Smooth muscle cell (in vitro differentiated cells): ENCODE measurements around the gene TBX15. TPM values are rescaled to one million over a fixed set of nuclear protein-coding genes. Genes with fewer than 3 reads are reported as not detected.

Experiments used
- DNase-seq: peaks from one replicate; lab custom pipeline; 2025; ENCODE audit not compliant: unreplicated experiment; lab: John Stamatoyannopoulos, UW
- H2AFZ ChIP-seq: fragments of 200-600 bp; sonication (generic); 2 replicates; pipeline ENCODE4 v1.6.0; 2016; ENCODE audit warnings: antibody characterized with exemption, low read depth, mild to moderate bottlenecking
- H3F3A ChIP-seq: fragments of 200-600 bp; sonication (generic); 2 replicates; pipeline ENCODE4 v1.6.0; 2017; ENCODE audit warnings: antibody characterized with exemption, low read depth
- H3K27ac ChIP-seq: fragments of 200-600 bp; sonication (generic); 2 replicates; pipeline ENCODE4 v1.5.1; 2016; ENCODE audit warnings: low read depth, mild to moderate bottlenecking
- H3K27me3 ChIP-seq: fragments of 200-600 bp; sonication (generic); 2 replicates; pipeline ENCODE4 v1.6.1; 2016; ENCODE audit warnings: low read depth, mild to moderate bottlenecking
- H3K36me3 ChIP-seq: fragments of 200-600 bp; sonication (generic); 2 replicates; pipeline ENCODE4 v1.5.1; 2016; ENCODE audit warnings: low read depth
- H3K4me1 ChIP-seq: fragments of 200-600 bp; sonication (generic); 2 replicates; pipeline ENCODE4 v1.5.1; 2016; ENCODE audit warnings: low read depth
- H3K4me2 ChIP-seq: fragments of 200-600 bp; sonication (generic); 2 replicates; pipeline ENCODE4 v1.6.0; 2016; ENCODE audit warnings: mild to moderate bottlenecking
- H3K4me3 ChIP-seq: fragments of 200-600 bp; sonication (generic); 2 replicates; pipeline ENCODE4 v1.5.1; 2016; ENCODE audit warnings: mild to moderate bottlenecking
- H3K79me2 ChIP-seq: fragments of 200-600 bp; sonication (generic); 2 replicates; pipeline ENCODE4 v1.6.0; 2016; ENCODE audit warnings: low read depth, mild to moderate bottlenecking
- H3K9ac ChIP-seq: fragments of 200-600 bp; sonication (generic); 2 replicates; pipeline ENCODE4 v1.6.0; 2016; ENCODE audit warnings: low read depth
- H3K9me3 ChIP-seq: fragments of 200-600 bp; sonication (generic); replicated peaks from 2 replicates; pipeline ENCODE4 v1.5.1; 2016; ENCODE audit warnings: low read depth
- H4K20me1 ChIP-seq: fragments of 200-600 bp; sonication (generic); 2 replicates; pipeline ENCODE4 v1.6.0; 2016; ENCODE audit warnings: low read depth
- WGBS: methylation state at CpG from one replicate; pipeline ENCODE4 v1.1.7; 2016; ENCODE audit warnings: low lambda C conversion rate; 5-methylcytosine and 5-hydroxymethylcytosine counted together
- polyA plus RNA-seq: library from polyadenylated mRNA; unstranded; fragments of >200 nt; fragmentation: Nextera tagmentation; extraction: Ambion mirVana; gene quantifications from 2 replicates; pipeline ENCODE4 v1.2.1, GENCODE V29; 2016
- total RNA-seq: library from RNA; depleted of rRNA; stranded (reverse); fragments of >200 nt; gene quantifications from 2 replicates; pipeline ENCODE4 v1.2.3, GENCODE V29; 2014
- TF ChIP-seq, protein P1 (sequence below): fragments of 200-600 bp; sonication (generic); IDR thresholded peaks from 2 replicates; pipeline ENCODE4 v1.5.1; 2017; ENCODE audit warnings: borderline replicate concordance, mild to moderate bottlenecking, antibody characterized with exemption; ENCODE audit not compliant: insufficient read depth, poor library complexity, severe bottlenecking

Gene TBX15
- total and polyA plus RNA-seq, 2 experiments from 2014 or later: 2.7 to 3.5 TPM

DNA sequence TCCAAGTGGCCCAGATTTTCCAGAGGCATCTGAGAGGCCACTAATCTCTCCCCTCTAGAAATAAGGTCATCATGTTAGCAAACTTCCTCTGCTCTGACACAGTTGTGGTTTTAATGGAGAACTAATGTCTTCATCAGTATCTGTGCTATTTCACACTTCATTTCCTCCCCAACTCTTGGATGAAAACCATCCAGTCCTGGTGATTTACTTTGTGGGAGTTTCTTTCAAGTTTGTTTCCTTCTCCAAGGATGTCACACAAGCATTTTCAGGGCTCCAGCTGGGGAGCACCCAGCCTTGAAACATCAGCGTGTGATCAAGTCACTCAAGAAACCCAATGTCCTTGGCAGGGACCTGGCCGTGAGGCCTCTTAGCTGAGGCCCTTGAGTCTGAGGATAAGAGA lies 38.8 kb downstream of the TBX15 start:
- no peaks in the 10 kb centered on the region for H3K27me3 ChIP-seq
- H3K4me3 ChIP-seq: no peak overlapping the region
- DNase-seq: no peak
- no peaks in the 10 kb centered on the region for H3K36me3 ChIP-seq
- no peaks in the 10 kb centered on the region for H3K9me3 ChIP-seq
- H3K27ac ChIP-seq: no peak overlapping the region
- H2AFZ ChIP-seq: no peak overlapping the region
- no peak overlapping the region for H3K9ac ChIP-seq
- H4K20me1 ChIP-seq: no peaks in the 10 kb centered on the region
- WGBS: 92% methylated on average over 2 of the region's 2 CpGs
- H3K4me2 ChIP-seq: no peak overlapping the region
- peaks cover 8% of the 10 kb centered on the region for H3K4me1 ChIP-seq
- no peaks in the 10 kb centered on the region for H3K79me2 ChIP-seq
- no peaks in the 10 kb centered on the region for H3F3A ChIP-seq
- TF ChIP-seq, protein P1, sequence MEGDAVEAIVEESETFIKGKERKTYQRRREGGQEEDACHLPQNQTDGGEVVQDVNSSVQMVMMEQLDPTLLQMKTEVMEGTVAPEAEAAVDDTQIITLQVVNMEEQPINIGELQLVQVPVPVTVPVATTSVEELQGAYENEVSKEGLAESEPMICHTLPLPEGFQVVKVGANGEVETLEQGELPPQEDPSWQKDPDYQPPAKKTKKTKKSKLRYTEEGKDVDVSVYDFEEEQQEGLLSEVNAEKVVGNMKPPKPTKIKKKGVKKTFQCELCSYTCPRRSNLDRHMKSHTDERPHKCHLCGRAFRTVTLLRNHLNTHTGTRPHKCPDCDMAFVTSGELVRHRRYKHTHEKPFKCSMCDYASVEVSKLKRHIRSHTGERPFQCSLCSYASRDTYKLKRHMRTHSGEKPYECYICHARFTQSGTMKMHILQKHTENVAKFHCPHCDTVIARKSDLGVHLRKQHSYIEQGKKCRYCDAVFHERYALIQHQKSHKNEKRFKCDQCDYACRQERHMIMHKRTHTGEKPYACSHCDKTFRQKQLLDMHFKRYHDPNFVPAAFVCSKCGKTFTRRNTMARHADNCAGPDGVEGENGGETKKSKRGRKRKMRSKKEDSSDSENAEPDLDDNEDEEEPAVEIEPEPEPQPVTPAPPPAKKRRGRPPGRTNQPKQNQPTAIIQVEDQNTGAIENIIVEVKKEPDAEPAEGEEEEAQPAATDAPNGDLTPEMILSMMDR: no peak

DNA sequence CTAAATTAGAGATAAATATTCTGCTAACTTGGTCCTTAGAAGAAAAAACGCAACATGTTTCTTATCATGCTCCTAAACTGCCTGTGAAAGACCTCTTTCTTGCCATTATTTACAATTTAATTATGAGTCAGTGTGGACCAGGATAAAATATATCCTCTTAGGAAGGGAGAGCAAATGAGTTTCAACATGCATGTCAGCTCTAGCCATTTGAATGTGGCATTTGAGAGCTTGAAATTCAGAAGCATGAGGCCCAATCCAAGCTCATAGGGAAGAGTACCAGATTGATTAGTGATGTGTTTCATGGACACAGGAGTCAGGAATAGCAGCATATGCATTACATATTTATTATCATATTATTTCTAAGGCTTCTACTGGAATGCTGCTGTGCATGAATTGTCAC lies 39.3 kb downstream of the TBX15 start:
- no peaks in the 10 kb centered on the region for H4K20me1 ChIP-seq
- H3K4me2 ChIP-seq: no peak overlapping the region
- DNase-seq: no peak

DNA sequence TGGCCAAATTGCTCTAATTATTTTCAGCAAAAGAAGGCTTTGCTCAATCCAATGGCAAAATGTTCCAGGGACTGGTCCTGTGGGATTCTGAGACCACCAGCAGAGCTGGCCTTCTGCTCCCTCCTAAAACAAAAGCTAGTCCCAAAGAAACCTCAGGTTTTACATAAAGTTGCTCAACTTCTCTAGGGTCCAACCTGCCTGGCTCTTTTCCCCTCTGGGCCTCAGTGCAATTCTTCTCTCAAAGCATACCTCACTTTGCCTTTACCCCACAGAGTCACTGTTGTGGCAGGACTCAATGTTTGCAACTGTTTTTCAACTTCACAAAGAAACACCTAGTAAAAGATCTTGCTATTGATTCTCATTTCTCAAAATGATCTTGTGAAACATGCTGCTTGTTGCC lies 39.8 kb downstream of the TBX15 start:
- Histone ChIP-seq H3K4me2 (no peak overlapping the region), H3K27me3 (peaks cover 3% of the 10 kb centered on the region), H2AFZ (no peak overlapping the region), H3K4me3 (no peak overlapping the region), H3K27ac (no peak overlapping the region), H3K36me3 (no peaks in the 10 kb centered on the region), H3K79me2 (no peaks in the 10 kb centered on the region), H3K9ac (no peak overlapping the region), H3K9me3 (no peaks in the 10 kb centered on the region), H3F3A (no peaks in the 10 kb centered on the region), H3K4me1 (peaks cover 8% of the 10 kb centered on the region), H4K20me1 (no peaks in the 10 kb centered on the region)
- TF ChIP-seq, protein P1: no peak
- no peak for DNase-seq

More for the DNA sequence above, 39.3 kb downstream of the TBX15 start:
- Histone ChIP-seq H3F3A (no peaks in the 10 kb centered on the region), H3K36me3 (no peaks in the 10 kb centered on the region), H3K4me3 (no peak overlapping the region), H3K4me1 (peaks cover 8% of the 10 kb centered on the region), H3K9me3 (no peaks in the 10 kb centered on the region), H3K27ac (no peak overlapping the region), H3K79me2 (no peaks in the 10 kb centered on the region), H2AFZ (no peak overlapping the region), H3K27me3 (no peaks in the 10 kb centered on the region), H3K9ac (no peak overlapping the region)
- WGBS: 74% methylated on average over 1 of the region's 1 CpG
- TF ChIP-seq, protein P1: no peak

DNA sequence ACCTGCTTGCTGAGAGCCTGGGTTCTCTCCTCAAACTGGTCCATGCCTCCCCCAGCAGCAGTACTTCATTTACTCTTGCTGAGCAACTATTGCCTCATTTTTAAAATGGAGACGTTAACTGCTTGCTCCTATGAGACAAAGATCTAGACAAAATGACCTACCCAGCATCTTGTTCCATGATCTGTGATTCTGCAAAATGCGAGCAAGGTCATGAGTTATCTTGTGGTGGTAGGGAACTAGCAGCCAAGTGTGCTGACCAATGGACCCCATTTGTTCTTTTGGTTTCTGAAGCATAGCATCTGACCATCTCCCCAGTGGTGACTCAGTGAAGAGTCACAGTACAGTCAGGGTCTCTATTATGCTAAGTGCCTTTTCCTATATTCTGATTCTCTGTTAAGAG lies 40.4 kb downstream of the TBX15 start:
- H2AFZ ChIP-seq: no peak overlapping the region
- 78% methylated on average over 2 of the region's 2 CpGs for WGBS
- no peak overlapping the region for H3K27ac ChIP-seq
- DNase-seq: no peak
- no peak overlapping the region for H3K4me3 ChIP-seq
- no peaks in the 10 kb centered on the region for H3K9me3 ChIP-seq
- H3K9ac ChIP-seq: no peak overlapping the region
- TF ChIP-seq, protein P1: no peak
- no peaks in the 10 kb centered on the region for H3F3A ChIP-seq
- H3K79me2 ChIP-seq: no peaks in the 10 kb centered on the region
- peaks cover 6% of the 10 kb centered on the region for H3K27me3 ChIP-seq
- no peaks in the 10 kb centered on the region for H3K36me3 ChIP-seq
- H3K4me2 ChIP-seq: no peak overlapping the region
- no peaks in the 10 kb centered on the region for H4K20me1 ChIP-seq
- peaks cover 8% of the 10 kb centered on the region for H3K4me1 ChIP-seq
